Mesendoderm (in vitro differentiated cells): ENCODE data around the gene FXYD4. TPM values are rescaled to one million over a fixed set of nuclear protein-coding genes. Genes with fewer than 3 reads are reported as not detected.

Experiments
- DNase-seq: peaks from one replicate; pipeline ENCODE4 v3.0.0; 2013
- H2AK5ac ChIP-seq: 2 replicates; pipeline ENCODE4 v1.6.1; 2013; ENCODE audit warnings: low read length, inconsistent platforms
- H2BK120ac ChIP-seq: 2 replicates; pipeline ENCODE4 v1.6.1; 2013; ENCODE audit warnings: low read depth, mild to moderate bottlenecking, low read length, moderate library complexity, mixed read lengths
- H2BK15ac ChIP-seq: replicated peaks from 2 replicates; pipeline ENCODE4 v1.6.1; 2013; ENCODE audit warnings: low read depth, mild to moderate bottlenecking, moderate library complexity
- H2BK5ac ChIP-seq: 2 replicates; pipeline ENCODE4 v1.6.1; 2013; ENCODE audit warnings: low read length, inconsistent platforms
- H3K18ac ChIP-seq: 2 replicates; pipeline ENCODE4 v1.6.1; 2013; ENCODE audit warnings: mild to moderate bottlenecking, low read length, mixed read lengths
- H3K23ac ChIP-seq: one replicate; pipeline ENCODE4 v1.6.1; 2013; ENCODE audit warnings: low read length
- H3K27ac ChIP-seq: 2 replicates; pipeline ENCODE4 v1.5.1; 2013; ENCODE audit warnings: low read depth, mild to moderate bottlenecking, inconsistent platforms, low read length, moderate library complexity
- H3K27me3 ChIP-seq: 2 replicates; pipeline ENCODE4 v1.6.1; 2013; ENCODE audit warnings: low read length, control low read depth, mild to moderate bottlenecking, inconsistent platforms; ENCODE audit not compliant: insufficient read depth, poor library complexity
- H3K36me3 ChIP-seq: 2 replicates; pipeline ENCODE4 v1.6.1; 2013; ENCODE audit warnings: low read length, inconsistent platforms; ENCODE audit not compliant: control insufficient read depth, insufficient read depth
- H3K4ac ChIP-seq: one replicate; pipeline ENCODE4 v1.6.1; 2013; ENCODE audit warnings: low read depth, mild to moderate bottlenecking, low read length, moderate library complexity
- H3K4me1 ChIP-seq: 2 replicates; pipeline ENCODE4 v1.6.1; 2013; ENCODE audit warnings: low read depth, low read length, inconsistent platforms; ENCODE audit not compliant: control insufficient read depth
- H3K4me2 ChIP-seq: 2 replicates; pipeline ENCODE4 v1.6.1; 2013; ENCODE audit warnings: low read length
- H3K4me3 ChIP-seq: 2 replicates; pipeline ENCODE4 v1.5.1; 2013; ENCODE audit warnings: mild to moderate bottlenecking, low read length
- H3K56ac ChIP-seq: one replicate; pipeline ENCODE4 v1.6.1; 2013; ENCODE audit warnings: low read length
- H3K79me1 ChIP-seq: 2 replicates; pipeline ENCODE4 v1.6.1; 2013; ENCODE audit warnings: low read length, inconsistent platforms
- H3K79me2 ChIP-seq: 2 replicates; pipeline ENCODE4 v1.6.1; 2013; ENCODE audit warnings: mild to moderate bottlenecking, low read length; ENCODE audit not compliant: control insufficient read depth, insufficient read depth
- H3K9ac ChIP-seq: 2 replicates; pipeline ENCODE4 v1.6.1; 2013; ENCODE audit warnings: low read length, inconsistent platforms
- H4K5ac ChIP-seq: one replicate; pipeline ENCODE4 v1.6.1; 2013; ENCODE audit warnings: low read length
- H4K8ac ChIP-seq: one replicate; pipeline ENCODE4 v1.6.1; 2013; ENCODE audit warnings: low read depth, mild to moderate bottlenecking, control low read depth, low read length, moderate library complexity
- WGBS: extraction: QIAGEN DNeasy Blood & Tissue Kit; methylation state at CpG from one replicate; pipeline ENCODE4 v1.1.7; 2013; ENCODE audit warnings: low lambda C conversion rate, missing lambda C conversion rate; ENCODE audit not compliant: insufficient coverage; ENCODE audit errors: extremely low coverage; 5-methylcytosine and 5-hydroxymethylcytosine counted together
- polyA plus RNA-seq, 2 experiments: library from polyadenylated mRNA; stranded (reverse); fragments of 200-250 nt; gene quantifications; one replicate each; pipeline ENCODE4 v1.2.3, GENCODE V29; 2013

Gene FXYD4
- polyA plus RNA-seq (2013, experiment 1 of 2) = not detected
- polyA plus RNA-seq (2013, experiment 2 of 2) = 0.13 TPM

GRCh38 chr10:43371418-43371817 is at the start of gene FXYD4:
Gene FXYD4 (plus strand): TSS chr10:43371636. CDS start chr10:43373747, 2,111 bp downstream.
- Histone ChIP-seq H2BK120ac (no peak within 1 kb of the TSS), H3K18ac (no peak within 1 kb of the TSS), H3K4me3 (no peak within 1 kb of the TSS), H3K27ac (no peak within 1 kb of the TSS), H2AK5ac (no peak within 1 kb of the TSS), H3K4ac (no peak within 1 kb of the TSS), H3K23ac (no peak within 1 kb of the TSS), H3K79me2 (no peaks in the 10 kb centered on the region), H4K5ac (no peak within 1 kb of the TSS), H3K27me3 (no peaks in the 10 kb centered on the region), H3K36me3 (no peaks in the 10 kb centered on the region), H2BK15ac (no peak within 1 kb of the TSS), H3K79me1 (no peaks in the 10 kb centered on the region), H3K56ac (no peak within 1 kb of the TSS), H2BK5ac (no peak within 1 kb of the TSS), H4K8ac (no peak within 1 kb of the TSS), H3K4me1 (no peaks in the 10 kb centered on the region), H3K9ac (no peak within 1 kb of the TSS), H3K4me2 (no peak within 1 kb of the TSS)
- DNase-seq = no peak
- no CpG with 5 or more reads among the region's 13 CpGs for WGBS

- Histone ChIP-seq H3K56ac (no peak overlapping the region), H3K79me2 (no peaks in the 10 kb centered on the region), H3K4me1 (no peaks in the 10 kb centered on the region), H4K5ac (no peak overlapping the region), H3K27ac (no peak overlapping the region), H2BK120ac (no peak overlapping the region), H3K9ac (no peak overlapping the region), H2BK15ac (no peak overlapping the region), H3K23ac (no peak overlapping the region), H2AK5ac (no peak overlapping the region), H3K4ac (no peak overlapping the region), H2BK5ac (no peak overlapping the region), H3K36me3 (no peaks in the 10 kb centered on the region), H3K79me1 (no peaks in the 10 kb centered on the region), H3K18ac (no peak overlapping the region), H3K4me2 (peak overlapping the region; percentile 64), H3K4me3 (no peak overlapping the region), H4K8ac (no peak overlapping the region), H3K27me3 (no peaks in the 10 kb centered on the region)
- no CpG with 5 or more reads among the region's 14 CpGs for WGBS
- DNase-seq = no peak
Measured at GRCh38 chr10:43322331-43322730, 49.1 kb upstream of the FXYD4 start.

- H3K36me3 ChIP-seq = no peaks in the 10 kb centered on the region
- peak overlapping the region; percentile 94 for H4K8ac ChIP-seq
- DNase-seq = peak; percentile 97
- no peak overlapping the region for H3K23ac ChIP-seq
- no peak overlapping the region for H2BK120ac ChIP-seq
- no peak overlapping the region for H2BK15ac ChIP-seq
- no peak overlapping the region for H3K18ac ChIP-seq
- no peak overlapping the region for H3K27ac ChIP-seq
- no peaks in the 10 kb centered on the region for H3K79me1 ChIP-seq
- peak overlapping the region; percentile 50 for H3K9ac ChIP-seq
- peak overlapping the region; percentile 81 for H3K56ac ChIP-seq
- WGBS = no CpG with 5 or more reads among the region's 26 CpGs
- no peak overlapping the region for H2BK5ac ChIP-seq
- no peak overlapping the region for H4K5ac ChIP-seq
- H3K4me3 ChIP-seq = peak overlapping the region; percentile 18
- H3K79me2 ChIP-seq = no peaks in the 10 kb centered on the region
- no peak overlapping the region for H3K4ac ChIP-seq
- H3K4me2 ChIP-seq = peak overlapping the region; percentile 79
- no peak overlapping the region for H2AK5ac ChIP-seq
- no peaks in the 10 kb centered on the region for H3K4me1 ChIP-seq
- no peaks in the 10 kb centered on the region for H3K27me3 ChIP-seq
Measured at GRCh38 chr10:43322769-43323168, 48.7 kb upstream of the FXYD4 start.

GRCh38 chr10:43323245-43323644 is 48.2 kb upstream of the FXYD4 start:
- Histone ChIP-seq H3K4me1 (no peaks in the 10 kb centered on the region), H3K27me3 (no peaks in the 10 kb centered on the region), H2AK5ac (no peak overlapping the region), H3K18ac (no peak overlapping the region), H3K79me2 (no peaks in the 10 kb centered on the region), H3K4me3 (peak overlapping the region; percentile 18), H3K36me3 (no peaks in the 10 kb centered on the region), H3K56ac (peak overlapping the region; percentile 81), H3K23ac (no peak overlapping the region), H3K9ac (peak overlapping the region; percentile 50), H2BK5ac (no peak overlapping the region), H4K5ac (no peak overlapping the region), H3K79me1 (no peaks in the 10 kb centered on the region), H2BK120ac (no peak overlapping the region), H3K4ac (no peak overlapping the region), H2BK15ac (no peak overlapping the region), H3K4me2 (peak overlapping the region; percentile 79), H3K27ac (no peak overlapping the region), H4K8ac (peak overlapping the region; percentile 94)
- no CpG with 5 or more reads among the region's 14 CpGs for WGBS
- no peak for DNase-seq

- Histone ChIP-seq H3K56ac (no peak overlapping the region), H3K79me2 (no peaks in the 10 kb centered on the region), H3K79me1 (no peaks in the 10 kb centered on the region), H3K9ac (no peak overlapping the region), H3K4me3 (no peak overlapping the region), H2BK120ac (no peak overlapping the region), H2AK5ac (no peak overlapping the region), H3K4me1 (no peaks in the 10 kb centered on the region), H2BK15ac (no peak overlapping the region), H2BK5ac (no peak overlapping the region), H3K23ac (no peak overlapping the region), H4K5ac (no peak overlapping the region), H3K4me2 (no peak overlapping the region), H3K36me3 (no peaks in the 10 kb centered on the region), H3K4ac (no peak overlapping the region), H3K27me3 (no peaks in the 10 kb centered on the region), H3K27ac (no peak overlapping the region), H4K8ac (no peak overlapping the region), H3K18ac (no peak overlapping the region)
- no peak for DNase-seq
- WGBS = no CpG with 5 or more reads among the region's 3 CpGs
Measured at GRCh38 chr10:43324876-43325275, 46.6 kb upstream of the FXYD4 start.

GRCh38 chr10:43327171-43327570 is 44.3 kb upstream of the FXYD4 start:
- Histone ChIP-seq H3K56ac (no peak overlapping the region), H3K4ac (no peak overlapping the region), H3K4me3 (no peak overlapping the region), H3K18ac (no peak overlapping the region), H2BK120ac (no peak overlapping the region), H3K79me1 (no peaks in the 10 kb centered on the region), H3K9ac (no peak overlapping the region), H3K27ac (no peak overlapping the region), H4K8ac (no peak overlapping the region), H3K23ac (no peak overlapping the region), H3K4me1 (no peaks in the 10 kb centered on the region), H4K5ac (no peak overlapping the region), H3K36me3 (no peaks in the 10 kb centered on the region), H3K27me3 (no peaks in the 10 kb centered on the region), H2BK15ac (no peak overlapping the region), H2AK5ac (no peak overlapping the region), H3K79me2 (no peaks in the 10 kb centered on the region), H3K4me2 (no peak overlapping the region), H2BK5ac (no peak overlapping the region)
- WGBS = no CpG with 5 or more reads among the region's 2 CpGs
- DNase-seq = no peak
